Liver (tissue), 3 donors: ENCODE results near the gene FYCO1.

Experiments
- EGR1 ChIP-seq, 2 donors: IDR thresholded peaks; 2 replicates each; pipeline ENCODE4 v1.6.1; 2016 to 2018; ENCODE audit warnings: antibody characterized with exemption in 2 of 2, low read depth in 2 of 2
- GABPA ChIP-seq, 2 donors: IDR thresholded peaks in 1 of 2; conservative IDR thresholded peaks in 1 of 2; 2 replicates each; pipeline ENCODE4 v1.6.1; 2016; ENCODE audit warnings: antibody characterized with exemption in 2 of 2, mild to moderate bottlenecking in 1 of 2, moderate library complexity in 1 of 2
- HNF4A ChIP-seq, 2 donors: conservative IDR thresholded peaks; 2 replicates each; pipeline ENCODE4 v1.6.1; 2016; ENCODE audit warnings: antibody characterized with exemption in 2 of 2, mild to moderate bottlenecking in 2 of 2
- RAD21 ChIP-seq, 2 donors: IDR thresholded peaks; 2 replicates each; pipeline ENCODE4 v1.6.1; 2016; ENCODE audit warnings: antibody characterized with exemption in 2 of 2, mild to moderate bottlenecking in 2 of 2
- RXRA ChIP-seq, 2 donors: IDR thresholded peaks; 2 replicates each; pipeline ENCODE4 v1.6.1; 2017 to 2018; ENCODE audit warnings: antibody characterized with exemption in 2 of 2, mild to moderate bottlenecking in 1 of 2
- SP1 ChIP-seq: IDR thresholded peaks from 2 replicates; pipeline ENCODE4 v1.6.1; 2018; ENCODE audit warnings: antibody characterized with exemption, mild to moderate bottlenecking
- TAF1 ChIP-seq: conservative IDR thresholded peaks from 2 replicates; pipeline ENCODE4 v1.6.1; 2016; ENCODE audit warnings: antibody characterized with exemption, mild to moderate bottlenecking
- TF ChIP-seq, protein P1 (sequence below): fragments of 150-350 bp; IDR thresholded peaks from 2 replicates; pipeline ENCODE4 v1.5.1; 2017; ENCODE audit warnings: improper control_type of control experiment, low read depth, low read length; ENCODE audit not compliant: missing input control
- TF ChIP-seq, protein P2 (sequence below): IDR thresholded peaks from 2 replicates; pipeline ENCODE4 v1.6.1; 2016; ENCODE audit warnings: antibody characterized with exemption
- TF ChIP-seq, protein P3 (sequence below): IDR thresholded peaks from 2 replicates; pipeline ENCODE4 v1.6.1; 2016; ENCODE audit warnings: antibody characterized with exemption
- TF ChIP-seq, protein P4 (sequence below): IDR thresholded peaks from 2 replicates; pipeline ENCODE4 v1.6.1; 2016; ENCODE audit warnings: antibody characterized with exemption, mild to moderate bottlenecking
- donor health status: healthy.
- donor health status: healthy.

DNA sequence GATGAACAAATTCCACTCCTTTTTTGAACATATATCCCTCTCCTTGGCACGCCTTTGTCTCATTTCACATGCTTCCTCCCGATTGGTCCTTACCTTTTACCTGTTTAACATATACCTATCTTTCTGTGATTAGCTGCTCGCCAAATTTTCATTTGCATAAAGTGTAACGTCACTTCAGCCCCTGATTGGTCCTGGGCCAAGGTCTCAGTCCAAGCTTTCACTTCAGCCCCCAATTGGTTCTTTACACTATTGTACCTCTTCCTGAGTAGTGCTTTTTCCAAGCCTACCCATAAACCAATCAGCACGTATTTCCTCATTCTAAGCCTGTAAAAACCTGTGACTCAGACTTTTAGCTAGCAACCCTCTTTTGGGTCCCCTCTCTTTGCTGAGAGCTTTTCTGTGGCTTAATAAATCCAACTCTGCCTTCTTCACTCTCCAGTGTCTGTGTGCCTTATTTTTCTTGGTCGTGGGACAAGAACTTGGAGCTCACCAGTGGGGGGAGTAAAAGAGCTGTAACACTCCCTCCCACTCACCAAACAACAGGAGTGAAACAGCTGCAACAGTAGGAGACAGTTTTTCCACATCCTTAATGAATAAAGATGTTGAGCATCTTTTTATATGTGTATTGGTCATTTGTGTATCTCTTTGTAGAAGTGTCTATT, 32.2 kb upstream of the FYCO1 start:
- TF ChIP-seq, protein P1, sequence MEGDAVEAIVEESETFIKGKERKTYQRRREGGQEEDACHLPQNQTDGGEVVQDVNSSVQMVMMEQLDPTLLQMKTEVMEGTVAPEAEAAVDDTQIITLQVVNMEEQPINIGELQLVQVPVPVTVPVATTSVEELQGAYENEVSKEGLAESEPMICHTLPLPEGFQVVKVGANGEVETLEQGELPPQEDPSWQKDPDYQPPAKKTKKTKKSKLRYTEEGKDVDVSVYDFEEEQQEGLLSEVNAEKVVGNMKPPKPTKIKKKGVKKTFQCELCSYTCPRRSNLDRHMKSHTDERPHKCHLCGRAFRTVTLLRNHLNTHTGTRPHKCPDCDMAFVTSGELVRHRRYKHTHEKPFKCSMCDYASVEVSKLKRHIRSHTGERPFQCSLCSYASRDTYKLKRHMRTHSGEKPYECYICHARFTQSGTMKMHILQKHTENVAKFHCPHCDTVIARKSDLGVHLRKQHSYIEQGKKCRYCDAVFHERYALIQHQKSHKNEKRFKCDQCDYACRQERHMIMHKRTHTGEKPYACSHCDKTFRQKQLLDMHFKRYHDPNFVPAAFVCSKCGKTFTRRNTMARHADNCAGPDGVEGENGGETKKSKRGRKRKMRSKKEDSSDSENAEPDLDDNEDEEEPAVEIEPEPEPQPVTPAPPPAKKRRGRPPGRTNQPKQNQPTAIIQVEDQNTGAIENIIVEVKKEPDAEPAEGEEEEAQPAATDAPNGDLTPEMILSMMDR: no peak
- no peak for TF ChIP-seq EGR1 (IDR thresholded peaks at IDR 0.05; ENCODE audit: low read depth in 2 of 2)
- TF ChIP-seq, protein P2, sequence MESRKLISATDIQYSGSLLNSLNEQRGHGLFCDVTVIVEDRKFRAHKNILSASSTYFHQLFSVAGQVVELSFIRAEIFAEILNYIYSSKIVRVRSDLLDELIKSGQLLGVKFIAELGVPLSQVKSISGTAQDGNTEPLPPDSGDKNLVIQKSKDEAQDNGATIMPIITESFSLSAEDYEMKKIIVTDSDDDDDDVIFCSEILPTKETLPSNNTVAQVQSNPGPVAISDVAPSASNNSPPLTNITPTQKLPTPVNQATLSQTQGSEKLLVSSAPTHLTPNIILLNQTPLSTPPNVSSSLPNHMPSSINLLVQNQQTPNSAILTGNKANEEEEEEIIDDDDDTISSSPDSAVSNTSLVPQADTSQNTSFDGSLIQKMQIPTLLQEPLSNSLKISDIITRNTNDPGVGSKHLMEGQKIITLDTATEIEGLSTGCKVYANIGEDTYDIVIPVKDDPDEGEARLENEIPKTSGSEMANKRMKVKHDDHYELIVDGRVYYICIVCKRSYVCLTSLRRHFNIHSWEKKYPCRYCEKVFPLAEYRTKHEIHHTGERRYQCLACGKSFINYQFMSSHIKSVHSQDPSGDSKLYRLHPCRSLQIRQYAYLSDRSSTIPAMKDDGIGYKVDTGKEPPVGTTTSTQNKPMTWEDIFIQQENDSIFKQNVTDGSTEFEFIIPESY: no peak
- TF ChIP-seq, protein P3, sequence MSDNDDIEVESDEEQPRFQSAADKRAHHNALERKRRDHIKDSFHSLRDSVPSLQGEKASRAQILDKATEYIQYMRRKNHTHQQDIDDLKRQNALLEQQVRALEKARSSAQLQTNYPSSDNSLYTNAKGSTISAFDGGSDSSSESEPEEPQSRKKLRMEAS: no peak
- TF ChIP-seq, protein P4, sequence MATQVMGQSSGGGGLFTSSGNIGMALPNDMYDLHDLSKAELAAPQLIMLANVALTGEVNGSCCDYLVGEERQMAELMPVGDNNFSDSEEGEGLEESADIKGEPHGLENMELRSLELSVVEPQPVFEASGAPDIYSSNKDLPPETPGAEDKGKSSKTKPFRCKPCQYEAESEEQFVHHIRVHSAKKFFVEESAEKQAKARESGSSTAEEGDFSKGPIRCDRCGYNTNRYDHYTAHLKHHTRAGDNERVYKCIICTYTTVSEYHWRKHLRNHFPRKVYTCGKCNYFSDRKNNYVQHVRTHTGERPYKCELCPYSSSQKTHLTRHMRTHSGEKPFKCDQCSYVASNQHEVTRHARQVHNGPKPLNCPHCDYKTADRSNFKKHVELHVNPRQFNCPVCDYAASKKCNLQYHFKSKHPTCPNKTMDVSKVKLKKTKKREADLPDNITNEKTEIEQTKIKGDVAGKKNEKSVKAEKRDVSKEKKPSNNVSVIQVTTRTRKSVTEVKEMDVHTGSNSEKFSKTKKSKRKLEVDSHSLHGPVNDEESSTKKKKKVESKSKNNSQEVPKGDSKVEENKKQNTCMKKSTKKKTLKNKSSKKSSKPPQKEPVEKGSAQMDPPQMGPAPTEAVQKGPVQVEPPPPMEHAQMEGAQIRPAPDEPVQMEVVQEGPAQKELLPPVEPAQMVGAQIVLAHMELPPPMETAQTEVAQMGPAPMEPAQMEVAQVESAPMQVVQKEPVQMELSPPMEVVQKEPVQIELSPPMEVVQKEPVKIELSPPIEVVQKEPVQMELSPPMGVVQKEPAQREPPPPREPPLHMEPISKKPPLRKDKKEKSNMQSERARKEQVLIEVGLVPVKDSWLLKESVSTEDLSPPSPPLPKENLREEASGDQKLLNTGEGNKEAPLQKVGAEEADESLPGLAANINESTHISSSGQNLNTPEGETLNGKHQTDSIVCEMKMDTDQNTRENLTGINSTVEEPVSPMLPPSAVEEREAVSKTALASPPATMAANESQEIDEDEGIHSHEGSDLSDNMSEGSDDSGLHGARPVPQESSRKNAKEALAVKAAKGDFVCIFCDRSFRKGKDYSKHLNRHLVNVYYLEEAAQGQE: no peak
- TF ChIP-seq HNF4A (conservative IDR thresholded peaks at IDR 0.05): no peak
- TF ChIP-seq TAF1: no peak
- TF ChIP-seq RAD21 (IDR thresholded peaks at IDR 0.05): no peak
- TF ChIP-seq SP1: no peak
- no peak for TF ChIP-seq GABPA (IDR thresholded peaks at IDR 0.05 in 1 of 2, conservative IDR thresholded peaks at IDR 0.05 in 1 of 2)
- no peak for TF ChIP-seq RXRA (IDR thresholded peaks at IDR 0.05)
